GM19395 (cell line): ENCODE measurements around the gene FNBP1.

Source experiments
- ATAC-seq: cut with Tn5 transposase; IDR thresholded peaks from one replicate; pipeline ENCODE4 v1.9.1; 2021; ENCODE audit warnings: mild to moderate bottlenecking, moderate library complexity; ENCODE audit not compliant: unreplicated experiment

Gene FNBP1

DNA sequence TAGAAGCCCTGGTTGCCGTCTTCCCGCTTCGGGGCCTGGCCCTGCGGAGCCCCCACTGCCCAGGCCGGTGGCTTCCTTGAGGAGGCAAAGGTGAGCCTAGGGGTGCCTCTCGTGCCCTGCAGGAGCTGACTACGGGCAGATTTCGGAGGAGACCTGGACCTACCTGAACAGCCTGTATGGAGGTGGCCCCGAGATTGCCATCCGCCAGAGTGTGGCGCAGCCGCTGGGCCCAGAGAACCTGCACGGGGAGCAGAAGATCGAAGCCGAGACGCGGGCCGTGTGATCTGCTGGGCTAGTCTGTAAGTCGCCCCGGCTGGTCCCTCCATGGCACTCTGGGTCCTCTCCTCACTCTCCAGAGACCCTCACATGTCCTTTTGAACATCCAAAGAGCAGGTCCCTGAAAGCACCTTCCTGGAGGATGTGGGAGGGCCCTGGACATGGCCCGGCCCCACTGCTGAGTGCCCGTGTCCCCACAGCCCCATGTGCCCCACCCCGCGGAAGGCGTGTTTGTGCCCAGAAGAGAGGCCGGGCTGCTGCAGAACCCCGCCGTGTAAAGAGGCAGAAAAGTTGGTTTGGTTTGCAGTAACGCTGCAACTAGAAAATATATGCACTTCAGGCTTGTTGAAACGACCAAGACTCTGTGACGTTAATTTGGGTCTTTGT is 162.9 kb downstream of the FNBP1 start:
- ATAC-seq, result no peak

DNA sequence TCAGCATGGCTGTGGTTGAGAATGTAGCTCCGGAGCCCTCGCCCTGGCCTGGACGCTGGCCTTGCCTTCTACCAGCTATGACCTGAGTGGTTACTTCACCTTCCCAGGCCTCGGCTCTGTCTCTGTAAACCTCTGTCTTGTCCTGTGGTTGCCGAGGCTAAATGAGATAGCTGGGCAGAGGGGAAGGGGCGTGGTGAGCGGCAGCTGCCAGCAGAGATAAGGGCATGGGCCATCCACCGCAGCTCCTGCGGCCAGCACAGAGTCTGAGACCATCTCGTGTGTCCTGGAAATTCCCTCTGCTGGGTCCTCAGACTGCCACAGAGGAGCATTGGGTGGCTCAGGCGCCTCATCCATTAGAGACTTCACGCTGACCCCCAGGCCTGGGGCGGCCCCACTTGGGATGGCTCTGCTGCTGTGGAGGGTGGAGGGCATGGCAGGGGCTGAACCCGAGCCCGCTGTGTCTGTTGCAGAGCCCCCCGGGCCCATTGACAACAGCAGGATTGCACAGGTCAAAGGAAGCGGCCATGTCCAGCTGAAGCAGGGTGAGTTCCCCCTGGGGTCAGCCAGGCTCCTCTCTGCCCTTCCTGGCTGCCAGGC is 163.8 kb downstream of the FNBP1 start:
- no peak for ATAC-seq

DNA sequence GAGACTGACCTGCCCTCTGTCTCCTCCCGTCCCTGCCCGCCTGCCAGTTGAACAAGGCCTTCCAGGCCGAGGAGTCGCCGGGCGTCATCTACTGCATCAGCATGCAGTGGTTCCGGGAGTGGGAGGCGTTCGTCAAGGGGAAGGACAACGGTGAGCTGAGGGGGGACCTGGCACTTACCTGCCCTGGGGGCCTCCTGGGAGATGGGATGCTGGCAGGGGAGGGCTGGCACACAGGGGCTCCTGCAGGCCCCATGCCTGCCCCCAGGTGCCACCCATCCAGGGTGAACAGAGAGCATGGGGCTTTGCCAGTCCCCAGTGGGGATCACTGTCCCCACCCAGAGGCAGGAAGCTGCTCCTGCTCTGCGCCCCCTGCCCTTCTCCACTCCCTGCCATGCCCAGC is 164.7 kb downstream of the FNBP1 start:
- ATAC-seq, result no peak

DNA sequence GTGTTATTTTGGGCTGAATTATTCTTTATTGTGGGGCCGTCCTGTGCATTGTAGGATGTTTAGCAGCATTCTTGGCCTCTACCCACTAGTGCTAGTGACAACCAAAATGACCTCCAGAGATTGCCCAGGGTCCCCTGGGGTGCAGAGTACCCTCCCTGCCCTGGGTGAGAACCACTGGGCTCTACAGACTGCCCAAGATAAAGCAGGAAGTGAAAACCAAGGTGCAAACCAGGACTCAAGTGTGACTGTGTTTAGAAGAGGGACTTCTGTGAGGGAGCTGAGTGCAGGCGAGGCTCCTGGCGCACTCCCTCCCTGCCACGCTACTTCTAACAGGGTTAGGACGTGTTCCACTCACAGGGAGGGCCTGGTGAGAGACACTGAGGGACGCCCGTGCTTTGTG is 166.2 kb downstream of the FNBP1 start:
- ATAC-seq, result no peak

DNA sequence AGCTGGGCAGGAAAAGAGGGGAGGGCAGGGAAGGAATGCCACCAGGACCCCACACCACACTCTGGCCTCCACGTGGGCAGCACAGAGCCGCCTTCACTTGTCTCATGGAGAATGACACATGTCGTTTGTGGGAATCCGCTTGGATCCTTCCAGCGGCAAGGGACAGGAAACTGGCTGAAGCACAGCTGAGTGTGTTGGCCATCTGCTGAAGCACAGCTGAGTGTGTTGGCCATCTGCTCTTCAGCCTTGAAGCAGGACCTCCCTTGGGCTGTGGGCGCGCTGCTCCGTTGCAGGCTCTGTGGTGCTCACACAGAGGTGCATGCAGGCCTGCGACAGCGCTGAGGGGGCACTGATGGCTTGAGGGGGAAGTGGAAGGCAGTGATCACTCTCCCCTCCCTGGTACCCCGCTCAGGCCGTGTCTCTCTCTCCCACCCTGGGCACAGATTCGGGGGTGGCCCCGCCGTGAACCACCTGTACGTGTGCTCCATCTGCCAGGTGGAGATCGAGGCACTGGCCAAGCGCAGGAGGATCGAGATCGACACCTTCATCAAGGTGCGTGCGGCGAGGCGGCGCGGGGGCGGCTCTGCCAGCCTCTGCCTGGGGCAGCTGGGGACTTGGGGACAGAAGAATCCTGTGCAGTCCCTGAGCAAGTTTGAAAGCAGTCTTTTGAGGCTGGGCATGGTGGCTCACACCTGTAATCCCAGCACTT is 167.1 kb downstream of the FNBP1 start:
- no peak for ATAC-seq

DNA sequence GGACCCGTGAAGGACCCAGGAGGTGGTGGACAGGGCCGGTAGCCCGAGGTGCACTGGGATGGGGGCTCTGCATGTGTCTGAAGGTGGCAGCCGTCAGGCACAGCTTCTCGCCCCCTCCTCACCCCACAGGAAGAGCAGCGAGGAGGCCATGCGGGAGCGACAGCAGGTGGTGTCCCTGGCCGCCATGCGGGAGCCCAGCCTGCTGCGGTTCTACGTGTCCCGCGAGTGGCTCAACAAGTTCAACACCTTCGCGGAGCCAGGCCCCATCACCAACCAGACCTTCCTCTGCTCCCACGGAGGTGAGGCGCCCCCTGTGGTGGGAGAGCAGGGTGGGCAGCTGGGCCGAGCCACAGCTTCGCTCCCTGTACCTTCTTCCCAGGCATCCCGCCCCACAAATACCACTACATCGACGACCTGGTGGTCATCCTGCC is 167.8 kb downstream of the FNBP1 start:
- ATAC-seq, result no peak

DNA sequence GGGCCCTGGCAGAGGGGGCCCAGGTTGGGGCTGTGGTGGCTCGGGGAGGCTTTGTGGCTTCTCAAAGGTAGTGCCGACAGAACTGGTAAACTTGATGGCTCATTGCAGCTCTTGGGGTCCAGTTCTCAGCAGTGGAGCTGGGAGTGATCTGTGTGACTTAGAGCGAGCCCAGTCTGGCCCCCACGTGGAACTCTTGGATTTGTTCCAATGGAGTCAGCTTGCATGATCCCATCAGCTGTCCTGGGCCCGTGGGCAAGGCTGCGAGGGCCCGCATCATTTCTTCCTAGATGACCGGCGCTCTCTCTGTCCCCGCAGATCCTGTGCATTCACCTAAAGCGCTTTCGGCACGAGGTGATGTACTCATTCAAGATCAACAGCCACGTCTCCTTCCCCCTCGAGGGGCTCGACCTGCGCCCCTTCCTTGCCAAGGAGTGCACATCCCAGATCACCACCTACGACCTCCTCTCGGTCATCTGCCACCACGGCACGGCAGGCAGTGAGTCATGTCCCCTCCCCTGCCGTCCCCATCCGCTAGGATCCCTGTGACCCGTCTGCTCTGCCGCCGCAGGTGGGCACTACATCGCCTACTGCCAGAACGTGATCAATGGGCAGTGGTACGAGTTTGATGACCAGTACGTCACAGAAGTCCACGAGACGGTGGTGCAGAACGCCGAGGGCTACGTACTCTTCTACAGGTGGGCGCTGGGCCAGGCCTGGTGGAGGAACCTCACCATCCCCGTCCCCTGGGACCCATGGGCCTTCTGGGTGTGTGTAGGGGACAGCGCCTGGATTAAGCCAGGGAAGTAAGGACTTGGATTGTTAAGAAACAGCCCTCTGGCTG is 168.5 kb downstream of the FNBP1 start:
- no peak for ATAC-seq

DNA sequence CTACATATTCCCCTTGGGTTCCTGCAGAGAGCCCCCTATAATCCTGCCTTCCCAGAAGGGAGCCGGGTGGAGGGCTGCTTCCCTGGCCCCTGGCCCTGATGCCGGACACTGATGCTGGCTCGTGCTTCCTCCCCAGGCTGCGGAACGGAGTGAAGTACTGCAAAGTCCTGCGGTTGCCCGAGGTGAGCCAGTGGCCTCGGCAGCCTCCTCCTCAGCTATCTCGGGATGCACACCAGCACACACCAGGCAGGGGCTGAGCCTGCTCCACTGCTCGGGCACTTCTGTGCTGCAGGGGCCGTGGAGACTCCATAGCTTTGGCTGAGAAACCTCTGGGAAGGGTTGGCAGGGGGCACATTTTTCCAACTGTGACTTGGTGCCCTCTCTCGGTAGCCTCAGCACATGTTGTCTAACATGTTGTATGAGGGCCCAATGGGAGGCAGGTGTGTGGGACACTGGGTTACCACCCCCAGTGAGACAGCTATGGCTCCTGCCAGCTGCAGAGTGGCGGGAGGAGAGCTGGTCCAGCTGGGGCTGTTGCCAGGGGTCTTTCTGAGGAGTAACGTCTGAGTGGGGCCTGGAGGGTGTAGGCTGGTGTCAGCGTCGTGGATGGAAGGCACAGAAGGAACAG is 169.3 kb downstream of the FNBP1 start:
- no peak for ATAC-seq

DNA sequence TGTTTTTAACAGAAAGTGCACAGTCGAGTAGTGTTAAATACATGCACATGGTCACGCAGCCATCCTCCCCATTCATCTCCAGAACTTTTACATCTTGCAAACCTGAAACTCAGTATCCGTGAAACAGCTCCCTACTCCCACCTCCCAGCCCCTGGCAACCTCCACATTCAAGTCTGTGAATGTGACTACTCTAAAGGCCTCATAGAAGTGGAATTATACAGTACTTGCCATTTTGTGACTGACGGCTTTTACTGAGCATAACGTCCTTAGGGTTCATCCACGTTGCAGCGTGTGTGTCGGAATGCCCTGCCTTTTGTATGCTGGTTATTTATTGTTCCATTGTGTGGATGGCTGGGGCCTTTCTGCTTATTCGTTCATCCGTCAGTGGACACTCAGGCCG is 171.9 kb downstream of the FNBP1 start:
- no peak for ATAC-seq

DNA sequence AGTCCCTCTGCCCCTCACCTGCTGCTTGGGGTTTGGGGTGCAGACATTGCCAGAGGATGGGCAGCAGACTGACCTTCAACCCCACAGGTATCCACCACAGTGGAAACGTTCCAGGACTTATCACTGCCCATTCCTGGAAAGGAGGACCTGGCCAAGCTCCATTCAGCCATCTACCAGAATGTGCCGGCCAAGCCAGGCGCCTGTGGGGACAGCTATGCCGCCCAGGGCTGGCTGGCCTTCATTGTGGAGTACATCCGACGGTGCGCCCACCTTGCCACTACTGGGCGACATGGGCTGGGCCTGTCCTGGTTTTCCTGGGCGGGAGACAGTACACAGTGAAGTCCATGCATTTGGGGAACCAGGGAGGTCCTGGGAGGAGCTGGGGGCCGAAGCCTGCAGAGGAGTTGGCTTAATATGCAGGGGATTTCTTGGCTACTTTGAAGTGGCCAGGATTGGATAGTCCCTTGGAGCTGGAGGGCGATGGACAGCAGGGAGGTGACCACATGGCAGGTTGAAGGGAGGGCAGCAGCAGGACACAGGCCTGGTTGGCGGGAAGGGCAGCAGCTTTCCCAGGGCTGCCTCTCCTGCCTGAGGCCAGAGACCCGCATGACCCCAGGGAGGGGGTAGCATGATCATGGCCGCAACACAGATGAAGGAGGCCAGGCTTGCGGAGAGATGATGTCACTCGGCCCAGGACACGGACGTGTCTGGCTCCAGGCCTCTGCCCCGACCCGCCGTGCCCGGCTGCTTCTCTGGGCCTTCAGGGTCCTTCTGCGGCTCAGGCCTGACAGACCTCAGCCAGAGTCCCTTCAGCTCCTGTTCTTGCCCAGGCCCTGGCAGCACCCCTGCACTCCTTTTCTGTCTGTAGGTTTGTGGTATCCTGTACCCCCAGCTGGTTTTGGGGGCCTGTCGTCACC is 173.1 kb downstream of the FNBP1 start:
- ATAC-seq, result no peak

DNA sequence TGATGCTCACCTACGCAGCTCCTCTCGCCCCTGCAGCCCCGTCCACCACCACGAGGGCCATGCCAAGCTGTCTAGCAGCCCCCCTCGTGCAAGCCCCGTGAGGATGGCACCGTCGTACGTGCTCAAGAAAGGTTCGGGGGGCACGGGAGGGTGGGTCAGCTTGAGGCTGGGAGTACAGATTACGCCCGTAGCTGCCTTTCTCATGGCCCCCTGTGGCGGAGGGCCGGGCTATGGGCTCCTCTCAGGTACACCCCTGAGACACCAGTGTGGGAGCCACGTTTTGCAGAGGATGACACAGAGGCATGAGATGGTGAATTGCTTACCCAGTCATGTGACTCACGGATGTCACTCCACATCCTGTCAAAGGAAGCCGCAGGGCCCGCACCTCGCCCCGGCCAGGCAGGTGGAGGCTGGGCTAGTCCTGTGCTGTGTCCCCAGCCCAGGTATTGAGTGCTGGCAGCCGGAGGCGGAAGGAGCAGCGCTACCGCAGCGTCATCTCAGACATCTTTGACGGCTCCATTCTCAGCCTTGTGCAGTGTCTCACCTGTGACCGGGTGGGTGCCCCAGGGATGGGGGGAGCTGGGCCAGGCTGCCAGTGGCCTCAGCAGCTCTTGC is 174.0 kb downstream of the FNBP1 start:
- no peak for ATAC-seq

DNA sequence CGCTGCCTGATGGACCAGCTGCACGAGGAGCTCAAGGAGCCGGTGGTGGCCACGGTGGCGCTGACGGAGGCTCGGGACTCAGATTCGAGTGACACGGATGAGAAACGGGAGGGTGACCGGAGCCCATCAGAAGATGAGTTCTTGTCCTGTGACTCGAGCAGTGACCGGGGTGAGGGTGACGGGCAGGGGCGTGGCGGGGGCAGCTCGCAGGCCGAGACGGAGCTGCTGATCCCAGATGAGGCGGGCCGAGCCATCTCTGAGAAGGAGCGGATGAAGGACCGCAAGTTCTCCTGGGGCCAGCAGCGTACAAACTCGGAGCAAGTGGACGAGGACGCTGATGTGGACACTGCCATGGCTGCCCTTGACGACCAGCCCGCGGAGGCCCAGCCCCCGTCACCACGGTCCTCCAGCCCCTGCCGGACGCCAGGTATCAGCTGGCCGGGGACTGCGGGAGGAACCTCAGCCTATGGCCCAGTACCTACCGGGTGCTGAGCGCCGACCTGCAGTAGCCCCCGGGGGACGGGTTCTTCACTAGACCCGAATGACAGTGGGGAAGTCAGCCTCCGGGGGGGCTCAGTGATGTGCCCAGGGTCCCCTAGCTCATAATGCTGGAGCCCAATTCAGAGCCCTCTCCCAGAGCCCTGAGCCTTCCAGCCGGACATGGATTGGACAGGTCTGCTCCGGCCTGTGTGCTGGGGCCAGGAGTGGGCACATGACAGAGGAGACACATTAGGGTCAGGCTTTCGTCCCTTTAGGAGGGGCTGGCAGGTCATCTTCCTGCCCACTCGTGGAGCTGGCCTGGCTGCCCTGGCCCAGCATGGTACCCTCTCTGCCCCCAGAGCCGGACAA is 174.7 kb downstream of the FNBP1 start:
- ATAC-seq, result no peak

DNA sequence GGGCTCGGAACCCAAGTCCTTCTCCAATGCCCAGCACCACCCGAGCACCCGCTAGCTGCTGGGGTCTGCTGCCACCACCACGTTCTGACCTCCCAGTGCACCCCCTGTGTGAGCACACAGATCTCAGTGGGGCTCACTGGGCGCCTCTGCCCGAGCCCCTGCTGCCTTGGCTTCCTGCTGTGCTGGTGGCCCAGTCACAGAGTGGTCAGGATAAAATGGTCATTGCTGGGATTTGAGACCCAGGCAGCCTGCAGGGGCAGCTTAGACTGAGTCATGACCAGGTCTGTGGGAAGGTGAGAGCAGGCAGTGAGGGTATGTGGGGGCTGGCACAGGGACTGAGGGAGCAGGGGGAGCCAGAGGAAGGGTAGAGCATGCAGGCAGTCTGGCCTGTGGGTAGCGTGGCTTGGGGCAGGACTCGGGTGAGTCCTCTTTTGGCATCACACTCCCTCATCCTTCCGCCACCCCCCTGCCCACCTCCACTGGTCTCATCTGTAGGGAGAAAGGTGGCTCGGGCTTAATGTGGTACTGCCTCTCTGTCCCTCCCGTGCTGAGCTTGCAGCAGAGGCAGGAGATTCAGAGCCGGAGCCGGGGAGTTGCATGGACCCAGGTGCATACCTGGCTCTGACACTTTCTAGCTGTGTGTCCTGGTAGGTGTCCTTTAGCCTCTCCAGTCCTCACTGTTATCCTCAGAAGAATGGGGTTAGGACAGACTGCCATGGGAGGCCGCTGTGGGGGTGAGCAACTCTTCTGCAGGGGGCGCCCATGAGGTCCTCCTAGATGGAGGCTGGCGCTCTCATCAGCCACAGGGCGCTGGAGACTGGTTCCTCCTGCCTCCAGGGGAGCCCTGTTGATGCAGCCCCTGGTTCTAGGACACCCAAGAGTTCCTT is 175.6 kb downstream of the FNBP1 start:
- ATAC-seq, result no peak

DNA sequence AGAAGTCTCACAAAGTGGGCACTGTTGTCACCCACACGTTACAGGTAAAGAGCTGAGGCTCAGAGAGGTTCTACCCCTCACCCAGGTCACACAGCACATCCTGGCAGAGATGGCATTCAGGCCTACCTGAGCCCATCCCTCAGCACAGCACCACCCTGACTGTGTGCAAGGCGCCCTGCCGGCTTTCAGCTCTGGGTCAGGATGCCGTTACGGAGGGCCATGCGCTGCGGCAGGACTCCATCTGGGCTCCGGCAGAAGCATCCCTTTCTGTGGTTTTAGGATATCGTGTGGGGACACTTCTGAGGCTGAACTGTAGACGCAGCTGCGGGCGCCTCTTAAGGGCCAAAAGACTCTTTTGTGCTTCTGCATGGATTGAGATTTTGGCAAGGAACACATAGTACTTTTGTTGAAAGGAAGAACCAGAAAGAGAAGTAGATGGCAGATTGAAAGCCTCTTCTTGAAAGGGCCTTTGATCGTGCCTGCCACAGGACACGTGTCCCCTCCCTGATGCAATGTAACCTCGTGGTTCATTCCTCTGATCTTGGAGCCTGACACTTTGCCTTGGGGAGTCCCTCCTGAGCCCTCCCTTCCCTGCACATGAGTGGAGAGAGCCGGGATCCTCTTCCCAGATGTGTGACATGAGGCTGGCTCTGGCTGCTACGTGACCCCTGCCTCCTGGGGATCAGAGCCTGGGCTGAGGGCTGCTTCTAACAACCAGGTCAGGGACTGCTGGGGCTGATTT is 176.4 kb downstream of the FNBP1 start:
- no peak for ATAC-seq

DNA sequence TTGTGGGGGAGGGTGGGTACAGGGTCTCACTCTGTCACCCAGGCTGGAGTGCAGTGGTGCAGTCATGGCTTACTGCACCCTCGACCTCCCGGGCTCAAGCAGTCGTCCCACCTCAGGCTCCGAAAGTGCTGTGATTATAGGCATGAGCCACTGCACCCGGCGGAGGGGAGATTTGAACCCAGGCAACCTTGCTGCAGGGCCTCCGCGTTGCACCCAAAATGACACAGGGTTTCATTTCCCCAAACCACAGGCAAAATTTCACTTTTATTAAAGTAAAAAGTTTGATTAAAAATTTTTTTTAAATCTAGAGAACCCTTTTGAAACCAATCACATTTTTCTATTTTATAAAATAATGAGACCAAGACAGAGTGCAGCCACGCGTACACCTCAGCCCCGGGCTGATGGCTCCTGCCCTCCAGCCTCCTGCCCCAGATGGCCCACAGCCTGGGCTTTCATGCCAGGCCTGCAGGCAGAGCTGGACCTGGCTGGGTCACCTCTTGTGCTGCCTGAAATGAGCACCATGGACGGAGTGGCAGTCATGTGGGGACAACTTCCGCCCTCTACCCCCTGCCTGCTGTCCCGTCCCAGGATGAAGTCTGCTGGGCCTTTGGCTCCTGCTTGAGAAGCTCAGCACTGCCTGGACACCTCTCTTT is 177.2 kb downstream of the FNBP1 start:
- ATAC-seq, result no peak

DNA sequence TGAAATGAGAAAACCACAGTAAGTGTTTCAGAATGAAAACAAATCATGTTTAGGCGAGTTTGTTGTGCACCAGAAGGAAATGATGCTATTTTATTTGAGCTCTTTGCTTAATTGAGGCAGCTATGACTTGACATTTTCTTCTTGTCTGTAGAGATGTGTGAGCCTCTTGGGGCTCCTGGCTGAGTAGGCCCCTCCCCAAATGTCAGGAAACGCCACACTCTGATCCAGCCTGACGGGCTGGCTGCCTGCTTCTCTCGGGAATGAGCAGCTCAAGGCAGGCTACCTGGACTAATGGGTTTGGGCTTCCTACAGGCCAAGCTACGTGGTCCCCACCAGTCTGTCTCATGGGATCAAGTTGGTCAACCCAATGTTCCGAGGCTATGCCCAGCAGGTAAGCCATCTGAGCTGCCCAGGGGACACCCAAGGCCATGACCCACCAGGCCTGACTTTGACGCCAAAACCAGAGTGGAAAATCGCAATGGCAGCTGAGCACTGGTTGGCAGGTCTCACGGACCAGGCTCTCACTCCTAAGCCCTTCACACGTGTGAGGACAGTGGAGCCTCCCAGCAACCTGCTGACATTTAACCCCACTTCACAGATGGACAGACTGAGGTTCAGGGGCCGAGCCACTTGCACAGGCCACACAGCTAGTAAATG is 177.9 kb downstream of the FNBP1 start:
- ATAC-seq, result no peak
